Left colon (tissue), 2 donors: Measurements from ENCODE around the gene NUDCD3. TPM values are rescaled to one million over a fixed set of nuclear protein-coding genes. Genes with fewer than 3 reads are reported as not detected.
A peak's percentile ranks its signal among the peaks of the same experiment; 100 is the strongest.

Source experiments
- ATAC-seq: fragments of 200-7000 bp; cut with Tn5 transposase; one replicate; pipeline ENCODE4 v1.9.1; 2020; ENCODE audit warnings: mild to moderate bottlenecking, moderate library complexity
- DNase-seq, 2 donors: peaks; one replicate each; pipeline ENCODE4 v3.0.0-alpha.2; 2020
- intact Hi-C, 2 donors: fragments of 100-400 bp; cut with DNase I in 1 of 2; cut with micrococcal nuclease in 1 of 2; formaldehyde crosslinking; loops; one replicate each; pipeline versions ENCODE4 v1.11.2 to v1.14.0; 2022; cut with DNase I, micrococcal nuclease
- total RNA-seq, 2 donors: library from RNA; stranded (reverse); fragmentation: NEBNext Ultra II Directional; extraction: Animal tissue kit (Norgen Biotek cat#: 25700); gene quantifications; one replicate each; pipeline ENCODE4 v1.2.1, GENCODE V29; 2021
- donor health status: DM: no; HTN: no; CAD: no.
- donor health status: DM: yes; HTN: yes; CAD: no.

The NUDCD3 gene
- total RNA-seq, 2 donors from 2014 or later, result 66.3 to 72.4 TPM

DNA sequence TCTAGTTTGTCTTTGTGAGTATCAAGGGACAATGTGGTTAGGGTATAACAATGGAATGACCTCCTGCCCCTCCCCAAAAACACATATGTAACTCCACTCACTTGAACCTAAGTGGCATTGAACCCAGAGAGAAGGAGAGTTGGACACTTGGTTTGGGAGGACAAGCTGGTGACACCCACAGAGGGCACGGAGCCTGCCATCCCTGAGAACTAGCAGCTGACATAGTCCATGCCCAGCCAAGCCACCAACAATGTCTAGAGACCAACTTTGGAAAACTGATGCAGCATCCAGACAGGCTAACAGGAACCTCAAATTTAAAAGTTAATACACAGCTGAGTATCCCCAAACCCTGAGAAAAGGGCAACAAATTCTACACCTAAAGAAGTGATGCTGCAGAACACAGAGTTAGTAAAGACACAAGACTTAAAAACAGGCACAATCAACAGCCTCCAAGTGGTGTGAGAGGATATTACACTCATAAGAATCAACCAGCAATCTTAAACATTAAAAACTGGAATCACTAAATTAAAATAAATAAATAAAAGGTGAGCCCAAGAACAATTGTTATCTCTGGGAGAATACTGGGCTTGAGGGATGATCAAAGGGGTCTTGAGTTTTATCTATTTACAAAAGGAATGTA lies 27.2 kb downstream of the NUDCD3 start:
- intact Hi-C loops, result no loop called here
- ATAC-seq (no peak), DNase-seq (no peak)

DNA sequence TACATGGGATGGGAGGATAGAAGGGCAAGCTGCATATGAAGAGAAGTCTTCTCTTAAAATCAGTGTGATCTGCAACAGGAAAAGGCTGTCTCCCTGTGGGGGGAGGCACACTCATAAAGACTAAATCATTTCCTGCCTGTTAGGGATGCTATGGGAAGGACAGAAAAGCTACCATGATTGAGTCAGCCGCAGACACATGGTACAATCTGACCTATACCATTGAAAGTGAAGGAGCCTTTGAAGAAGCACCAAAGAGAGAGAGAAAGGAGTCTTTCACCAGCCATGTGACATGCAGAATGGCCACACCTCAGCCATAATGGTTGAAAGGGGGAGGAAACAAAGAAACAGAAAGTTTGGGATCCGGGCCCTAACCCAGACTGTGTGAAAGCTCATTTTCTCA lies 29.1 kb downstream of the NUDCD3 start:
- intact Hi-C loops, result no loop called here
- ATAC-seq (no peak), DNase-seq (no peak)

GRCh38 chr7:44460325-44460724 lies 30.1 kb downstream of the NUDCD3 start:
- ATAC-seq (peak; percentile 44), DNase-seq (no peak)
- intact Hi-C loops, result no loop called here

DNA sequence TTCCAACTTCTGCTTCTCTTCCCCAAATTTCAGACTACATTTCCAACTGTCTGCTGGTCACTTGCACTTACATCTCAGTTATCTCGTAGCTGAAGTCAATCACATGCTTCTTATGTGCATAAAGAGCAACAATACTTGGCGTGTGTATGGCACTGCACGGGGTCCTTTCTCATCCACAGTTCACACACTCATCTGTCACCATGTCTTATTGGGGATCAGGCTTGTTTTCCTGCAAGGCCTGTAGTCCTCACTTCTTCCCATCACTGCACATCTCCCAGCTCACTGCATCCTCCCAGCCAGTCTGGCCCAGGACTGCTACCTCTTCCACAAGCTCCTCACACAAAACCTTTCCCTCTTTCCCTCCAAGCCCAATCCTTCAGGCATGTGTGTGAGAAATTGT lies 35.3 kb downstream of the NUDCD3 start:
- no peak for ATAC-seq
- intact Hi-C loops, result no loop called here

GRCh38 chr7:44454348-44454747 lies 36.1 kb downstream of the NUDCD3 start:
- intact Hi-C loops, result no loop called here
- no peak for ATAC-seq

More for the DNA sequence above, 35.3 kb downstream of the NUDCD3 start:
- no peak for DNase-seq

GRCh38 chr7:44451123-44451522 lies 39.3 kb downstream of the NUDCD3 start:
- ATAC-seq, result no peak
- DNase-seq, result no peak
- intact Hi-C loops, result no loop called here

More at GRCh38 chr7:44454348-44454747, 36.1 kb downstream of the NUDCD3 start:
- no peak for DNase-seq

- ATAC-seq (no peak), DNase-seq (no peak)
- intact Hi-C loops, result no loop called here
These were observed 40.9 kb downstream of the NUDCD3 start for GRCh38 chr7:44449584-44449928.

- DNase-seq, result no peak
- intact Hi-C loops, result no loop called here
- no peak for ATAC-seq
These were observed 41.4 kb downstream of the NUDCD3 start for GRCh38 chr7:44448922-44449583.

- no peak for ATAC-seq
- DNase-seq, result no peak
- intact Hi-C loops, result no loop called here
These were observed 42.5 kb downstream of the NUDCD3 start for GRCh38 chr7:44447874-44448425.

GRCh38 chr7:44445986-44446671 lies 44.3 kb downstream of the NUDCD3 start:
- ATAC-seq (no peak), DNase-seq (no peak)
- intact Hi-C loops, result no loop called here

- ATAC-seq, result no peak
- intact Hi-C loops, result no loop called here
- no peak for DNase-seq
These were observed 49.4 kb downstream of the NUDCD3 start for GRCh38 chr7:44441079-44441478.

DNA sequence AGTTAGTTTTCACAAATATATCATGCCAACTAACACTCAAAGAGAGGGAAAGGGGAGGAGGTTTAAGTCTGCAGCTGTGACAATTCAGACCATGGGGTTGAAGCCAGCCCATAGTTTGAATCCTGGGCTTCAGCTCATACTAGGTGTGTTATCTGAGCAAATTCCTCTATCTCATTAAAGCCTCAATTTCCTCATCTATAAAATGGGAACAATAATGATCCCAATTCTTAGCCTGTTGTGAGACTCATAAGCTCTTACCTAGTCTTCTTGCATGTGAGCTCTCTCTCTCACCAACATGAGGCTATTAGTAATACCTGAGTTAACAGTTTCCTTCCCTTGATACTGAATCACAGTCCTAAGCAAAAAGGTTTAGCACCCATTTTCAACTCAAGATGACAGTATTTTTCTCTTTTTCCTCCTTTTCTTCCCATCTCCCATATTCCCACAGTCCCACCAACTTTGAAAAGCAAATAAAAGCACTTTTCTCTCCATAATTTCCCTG lies 49.8 kb downstream of the NUDCD3 start:
- no peak for ATAC-seq
- no peak for DNase-seq
- intact Hi-C loops, result no loop called here

DNA sequence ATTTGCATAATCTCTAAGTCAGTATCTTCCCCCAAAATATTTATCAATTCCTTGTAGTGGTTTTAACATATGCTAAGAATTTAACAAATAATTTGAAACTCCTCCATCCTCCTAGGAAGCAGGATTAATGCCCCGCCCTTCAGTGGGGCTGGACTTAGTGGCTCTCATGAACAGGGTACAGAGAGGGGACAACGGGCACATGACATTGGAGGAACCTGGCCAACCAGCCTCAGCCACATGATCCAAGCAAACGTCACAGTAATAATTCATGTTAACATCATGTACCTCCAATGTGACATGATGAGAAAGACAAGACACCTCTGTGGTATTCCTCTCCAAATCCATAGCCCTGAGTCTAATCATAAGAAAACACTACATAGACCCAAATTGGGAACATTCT lies 50.5 kb downstream of the NUDCD3 start:
- intact Hi-C loops, result no loop called here
- DNase-seq (no peak), ATAC-seq (no peak)

DNA sequence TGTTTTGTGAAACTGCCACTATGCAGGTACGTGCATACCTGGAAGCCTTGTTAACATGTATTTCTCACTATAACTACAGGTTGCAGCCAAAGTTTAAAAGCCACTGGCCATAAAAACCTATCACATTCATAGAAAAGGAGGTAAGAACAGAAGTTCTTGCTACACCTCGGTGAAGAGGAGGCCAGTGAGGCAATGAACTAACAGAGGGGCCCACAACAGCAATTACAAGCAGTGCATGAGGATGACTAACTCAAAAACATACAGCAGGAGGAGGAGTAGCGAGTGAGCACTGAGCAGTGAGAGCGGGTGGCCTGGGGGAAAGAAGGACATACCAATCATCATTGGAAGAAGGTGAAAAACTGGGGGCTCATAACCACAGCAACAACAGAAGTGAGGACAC lies 51.6 kb downstream of the NUDCD3 start:
- intact Hi-C loops, result no loop called here
- no peak for ATAC-seq
- DNase-seq, result no peak

GRCh38 chr7:44434201-44434600 lies 56.3 kb downstream of the NUDCD3 start:
- intact Hi-C loops, result no loop called here
- DNase-seq, result no peak
- no peak for ATAC-seq

GRCh38 chr7:44433255-44434022 lies 57.0 kb downstream of the NUDCD3 start:
- ATAC-seq (no peak), DNase-seq (no peak)
- intact Hi-C loops, result no loop called here

DNA sequence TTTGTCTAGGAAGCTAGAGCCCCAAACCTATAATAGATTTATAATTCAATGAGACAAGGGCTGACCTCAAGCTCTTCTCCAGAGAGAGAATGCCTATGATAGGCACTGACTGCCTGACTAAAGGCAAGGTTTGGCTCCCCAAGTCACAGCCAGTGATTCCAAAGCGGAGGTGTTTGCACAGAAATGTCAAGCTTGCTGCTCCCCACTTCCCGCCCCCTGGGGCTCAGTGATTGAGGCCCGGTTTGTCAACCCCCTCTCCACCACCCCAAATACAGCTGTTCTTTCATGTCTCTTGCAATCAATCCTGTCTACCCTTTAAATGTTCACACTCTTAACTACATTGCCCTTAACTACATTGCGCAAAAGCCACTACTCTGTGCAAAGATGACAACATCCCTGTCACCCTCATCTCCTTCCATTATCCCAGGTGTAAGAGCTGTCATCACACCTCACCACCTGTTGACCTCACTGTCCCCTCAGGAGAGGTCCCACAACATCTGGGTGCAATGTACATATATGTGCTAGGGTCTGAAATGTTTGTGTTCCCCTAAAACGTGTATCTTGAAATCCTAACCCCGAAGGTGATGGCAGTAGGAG lies 58.0 kb downstream of the NUDCD3 start:
- ATAC-seq (no peak), DNase-seq (no peak)
- intact Hi-C loops, result no loop called here

DNA sequence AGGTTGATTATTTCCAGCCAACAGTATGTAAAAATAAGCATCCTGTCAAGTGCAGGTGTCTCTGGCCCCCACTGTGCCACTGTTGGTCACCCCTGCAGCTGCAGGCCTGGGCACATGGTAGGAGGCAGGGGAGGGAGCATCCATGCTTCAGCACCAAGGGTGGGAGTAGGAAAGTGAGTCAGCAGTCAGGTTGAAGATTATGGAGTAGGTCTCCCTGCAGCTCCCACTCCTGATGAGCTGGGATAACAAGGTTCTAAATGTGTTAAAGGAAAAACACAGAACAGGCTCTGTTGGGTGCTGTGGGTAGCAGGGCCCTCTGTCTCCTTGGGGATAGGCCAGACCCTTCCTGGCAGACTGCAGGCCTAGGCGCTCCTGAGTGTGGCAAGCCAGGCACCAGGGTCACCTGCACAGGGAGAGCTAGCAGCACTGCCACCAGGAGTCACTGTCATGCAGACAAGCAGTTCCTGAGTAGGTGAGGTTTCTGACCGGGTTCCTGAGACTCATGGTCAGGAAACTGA lies 59.3 kb downstream of the NUDCD3 start:
- intact Hi-C loops, result no loop called here
- ATAC-seq (no peak), DNase-seq (peak in 1 of 2 donors; percentile 25)

DNA sequence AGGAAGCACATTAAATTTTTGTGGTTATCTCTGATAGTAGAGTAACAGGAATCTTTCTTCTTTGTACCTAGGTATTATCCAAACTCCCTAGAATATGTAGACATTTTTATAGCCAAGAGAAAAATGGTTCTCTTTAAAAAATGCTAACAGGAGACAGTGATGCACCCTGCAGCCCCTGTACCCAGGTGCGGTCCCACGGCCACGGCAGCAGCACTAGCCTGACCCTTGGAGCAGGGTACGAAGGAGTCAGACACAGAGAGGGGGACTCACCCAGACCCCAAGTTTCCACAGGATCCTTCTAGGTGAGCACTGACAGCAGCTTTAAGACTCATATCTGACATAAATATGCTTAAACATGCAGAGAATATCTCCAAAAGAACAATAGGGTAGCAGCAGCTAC lies 60.4 kb downstream of the NUDCD3 start:
- intact Hi-C loops, result no loop called here
- no peak for ATAC-seq
- DNase-seq, result no peak
